ENCODE measurements around the gene TNS3. TPM values are rescaled to one million over a fixed set of nuclear protein-coding genes. Genes with fewer than 3 reads are reported as not detected.
A peak's percentile ranks its signal among the peaks of the same experiment; 100 is the strongest.

The TNS3 gene
- total and polyA plus RNA-seq, 2 of the 13 experiments (the other 11 are each of a cell fraction or from before 2014, with no cell fraction given) = 52.9 to 55.7 TPM

DNA sequence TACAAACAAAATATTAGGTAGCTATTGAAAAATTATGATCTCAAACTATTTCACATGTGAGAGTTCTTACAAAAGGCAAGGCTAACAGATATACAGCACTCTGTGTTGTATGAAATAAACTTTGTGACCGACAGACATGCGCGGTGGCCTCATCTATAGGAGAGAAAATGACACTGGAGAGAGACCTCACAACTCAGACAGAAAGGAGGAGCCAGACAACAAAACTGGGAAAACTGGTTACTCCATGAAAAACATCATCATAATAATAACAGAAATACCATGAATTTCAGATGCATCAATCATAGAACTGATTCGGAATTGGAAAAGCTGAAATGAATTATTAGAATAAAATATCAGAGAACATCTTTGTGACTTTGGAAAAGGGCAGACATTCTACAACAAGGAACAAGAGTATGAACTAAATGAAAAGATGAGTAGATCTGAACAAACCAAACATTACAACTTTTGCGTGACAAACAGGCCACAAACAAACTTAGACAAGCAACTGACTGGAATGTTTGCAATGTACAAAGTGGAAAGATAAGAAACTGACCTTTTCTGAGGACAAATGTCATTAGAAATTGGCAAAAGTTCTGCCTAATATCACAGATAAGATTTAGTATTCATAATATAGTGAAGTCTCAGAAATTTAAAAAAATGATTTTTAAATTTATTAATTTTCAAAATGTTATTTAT lies 69.3 kb downstream of the TNS3 start (continued):
- TF ChIP-seq SRSF4 (IDR thresholded peaks at IDR 0.05; ENCODE audit: low read depth, low read length, poor library complexity, severe bottlenecking) (no peak), RORA (CRISPR knock-in tag; IDR thresholded peaks at IDR 0.05) (no peak), TGIF2 (CRISPR knock-in tag; IDR thresholded peaks at IDR 0.05) (no peak), KMT2B (CRISPR knock-in tag; IDR thresholded peaks at IDR 0.05) (no peak), ZNF510 (CRISPR knock-in tag; IDR thresholded peaks at IDR 0.05; ENCODE audit: low read depth) (no peak), ZMYM4 (CRISPR knock-in tag; IDR thresholded peaks at IDR 0.05) (no peak), MED13 (CRISPR knock-in tag; IDR thresholded peaks at IDR 0.05) (no peak), THYN1 (CRISPR knock-in tag; IDR thresholded peaks at IDR 0.05; ENCODE audit: borderline replicate concordance, low read depth) (no peak), MIER3 (CRISPR knock-in tag; IDR thresholded peaks at IDR 0.05; ENCODE audit: borderline replicate concordance) (no peak), ZBTB21 (CRISPR knock-in tag; IDR thresholded peaks at IDR 0.05) (no peak)
- TF ChIP-seq, protein P1, sequence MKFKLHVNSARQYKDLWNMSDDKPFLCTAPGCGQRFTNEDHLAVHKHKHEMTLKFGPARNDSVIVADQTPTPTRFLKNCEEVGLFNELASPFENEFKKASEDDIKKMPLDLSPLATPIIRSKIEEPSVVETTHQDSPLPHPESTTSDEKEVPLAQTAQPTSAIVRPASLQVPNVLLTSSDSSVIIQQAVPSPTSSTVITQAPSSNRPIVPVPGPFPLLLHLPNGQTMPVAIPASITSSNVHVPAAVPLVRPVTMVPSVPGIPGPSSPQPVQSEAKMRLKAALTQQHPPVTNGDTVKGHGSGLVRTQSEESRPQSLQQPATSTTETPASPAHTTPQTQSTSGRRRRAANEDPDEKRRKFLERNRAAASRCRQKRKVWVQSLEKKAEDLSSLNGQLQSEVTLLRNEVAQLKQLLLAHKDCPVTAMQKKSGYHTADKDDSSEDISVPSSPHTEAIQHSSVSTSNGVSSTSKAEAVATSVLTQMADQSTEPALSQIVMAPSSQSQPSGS (CRISPR knock-in tag; IDR thresholded peaks at IDR 0.05) = no peak
- TF ChIP-seq, protein P2, sequence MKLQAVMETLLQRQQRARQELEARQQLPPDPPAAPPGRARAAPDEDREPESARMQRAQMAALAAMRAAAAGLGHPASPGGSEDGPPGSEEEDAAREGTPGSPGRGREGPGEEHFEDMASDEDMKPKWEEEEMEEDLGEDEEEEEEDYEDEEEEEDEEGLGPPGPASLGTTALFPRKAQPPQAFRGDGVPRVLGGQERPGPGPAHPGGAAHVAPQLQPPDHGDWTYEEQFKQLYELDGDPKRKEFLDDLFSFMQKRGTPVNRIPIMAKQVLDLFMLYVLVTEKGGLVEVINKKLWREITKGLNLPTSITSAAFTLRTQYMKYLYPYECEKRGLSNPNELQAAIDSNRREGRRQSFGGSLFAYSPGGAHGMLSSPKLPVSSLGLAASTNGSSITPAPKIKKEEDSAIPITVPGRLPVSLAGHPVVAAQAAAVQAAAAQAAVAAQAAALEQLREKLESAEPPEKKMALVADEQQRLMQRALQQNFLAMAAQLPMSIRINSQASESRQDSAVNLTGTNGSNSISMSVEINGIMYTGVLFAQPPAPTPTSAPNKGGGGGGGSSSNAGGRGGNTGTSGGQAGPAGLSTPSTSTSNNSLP (IDR thresholded peaks at IDR 0.05; ENCODE audit: low read depth, low read length) = 0 out of 2 replicates have a peak, but pooled peaks have one; percentile 19
- TF ChIP-seq, protein P3, sequence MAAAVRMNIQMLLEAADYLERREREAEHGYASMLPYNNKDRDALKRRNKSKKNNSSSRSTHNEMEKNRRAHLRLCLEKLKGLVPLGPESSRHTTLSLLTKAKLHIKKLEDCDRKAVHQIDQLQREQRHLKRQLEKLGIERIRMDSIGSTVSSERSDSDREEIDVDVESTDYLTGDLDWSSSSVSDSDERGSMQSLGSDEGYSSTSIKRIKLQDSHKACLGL (CRISPR knock-in tag; IDR thresholded peaks at IDR 0.05) = no peak

Data from HepG2 (cell line).